ENCODE results near the gene RAB44.

GRCh38 chr6:36682328-36683144, 15.1 kb upstream of the RAB44 start:
- TF ChIP-seq USF2 (IDR thresholded peaks at IDR 0.05) (no peak), CTCF (IDR thresholded peaks at IDR 0.05) (no peak), SMC3 (IDR thresholded peaks at IDR 0.05) (no peak), CBX2 (IDR thresholded peaks at IDR 0.05; ENCODE audit: borderline replicate concordance, low read depth) (no peak), POLR2A (IDR thresholded peaks at IDR 0.05; ENCODE audit: low read length) (no peak), EP300 (IDR thresholded peaks at IDR 0.05) (no peak), MAFK (IDR thresholded peaks at IDR 0.05; ENCODE audit: partially characterized antibody) (no peak), EHMT2 (IDR thresholded peaks at IDR 0.05; ENCODE audit: low read depth) (no peak)
- TF ChIP-seq, protein P1, sequence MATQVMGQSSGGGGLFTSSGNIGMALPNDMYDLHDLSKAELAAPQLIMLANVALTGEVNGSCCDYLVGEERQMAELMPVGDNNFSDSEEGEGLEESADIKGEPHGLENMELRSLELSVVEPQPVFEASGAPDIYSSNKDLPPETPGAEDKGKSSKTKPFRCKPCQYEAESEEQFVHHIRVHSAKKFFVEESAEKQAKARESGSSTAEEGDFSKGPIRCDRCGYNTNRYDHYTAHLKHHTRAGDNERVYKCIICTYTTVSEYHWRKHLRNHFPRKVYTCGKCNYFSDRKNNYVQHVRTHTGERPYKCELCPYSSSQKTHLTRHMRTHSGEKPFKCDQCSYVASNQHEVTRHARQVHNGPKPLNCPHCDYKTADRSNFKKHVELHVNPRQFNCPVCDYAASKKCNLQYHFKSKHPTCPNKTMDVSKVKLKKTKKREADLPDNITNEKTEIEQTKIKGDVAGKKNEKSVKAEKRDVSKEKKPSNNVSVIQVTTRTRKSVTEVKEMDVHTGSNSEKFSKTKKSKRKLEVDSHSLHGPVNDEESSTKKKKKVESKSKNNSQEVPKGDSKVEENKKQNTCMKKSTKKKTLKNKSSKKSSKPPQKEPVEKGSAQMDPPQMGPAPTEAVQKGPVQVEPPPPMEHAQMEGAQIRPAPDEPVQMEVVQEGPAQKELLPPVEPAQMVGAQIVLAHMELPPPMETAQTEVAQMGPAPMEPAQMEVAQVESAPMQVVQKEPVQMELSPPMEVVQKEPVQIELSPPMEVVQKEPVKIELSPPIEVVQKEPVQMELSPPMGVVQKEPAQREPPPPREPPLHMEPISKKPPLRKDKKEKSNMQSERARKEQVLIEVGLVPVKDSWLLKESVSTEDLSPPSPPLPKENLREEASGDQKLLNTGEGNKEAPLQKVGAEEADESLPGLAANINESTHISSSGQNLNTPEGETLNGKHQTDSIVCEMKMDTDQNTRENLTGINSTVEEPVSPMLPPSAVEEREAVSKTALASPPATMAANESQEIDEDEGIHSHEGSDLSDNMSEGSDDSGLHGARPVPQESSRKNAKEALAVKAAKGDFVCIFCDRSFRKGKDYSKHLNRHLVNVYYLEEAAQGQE (IDR thresholded peaks at IDR 0.05): no peak
